Right lobe of liver (tissue), 4 donors: Measurements from ENCODE around the gene NEK10.

Source experiments
- CTCF ChIP-seq, 4 donors: fragments of 200-600 bp in 3 of 4; fragments of 450-650 bp in 1 of 4; IDR thresholded peaks; one replicate each; pipeline versions ENCODE4 v1.5.1 to v1.8.0; 2016 to 2022; ENCODE audit warnings: antibody characterized with exemption in 4 of 4, mild to moderate bottlenecking in 2 of 4
- POLR2A ChIP-seq: fragments of 450-650 bp; IDR thresholded peaks from one replicate; pipeline ENCODE4 v1.6.1; 2017; ENCODE audit warnings: antibody characterized with exemption, mild to moderate bottlenecking
- donor health status: DM: no; HTN: no; CAD: no.
- donor health status: DM: no; HTN: no; CAD: no.
- donor health status: DM: no; HTN: yes; CAD: no.

GRCh38 chr3:27090275-27091041 lies 278.7 kb downstream of the NEK10 start:
- TF ChIP-seq CTCF (IDR thresholded peaks at IDR 0.05) (no peak), POLR2A (no peak)
